ENCODE results near the gene JOSD1. TPM values are rescaled to one million over a fixed set of nuclear protein-coding genes. Genes with fewer than 3 reads are reported as not detected.

Gene JOSD1
- total RNA-seq, 1 experiment from 2014 or later = 19.2 TPM

GRCh38 chr22:38724926-38725571 lies 24.3 kb upstream of the JOSD1 start:
- peaks cover 44 to 94% (median 86%) of the 10 kb centered on the region in 3 experiments; a peak in 6 of 7 replicates for H3K36me3 Mint-ChIP-seq (ENCODE audit: insufficient read depth in 1 of 3, low read depth in 3 of 3)
- H4K5ac ChIP-seq (ENCODE audit: insufficient read length, low read depth, low read length) = no peak overlapping the region
- no peaks in the 10 kb centered on the region for H3K27me3 ChIP-seq (ENCODE audit: insufficient read depth, low read length)
- H3K9me3 ChIP-seq (ENCODE audit: control insufficient read depth, low read depth, low read length) = no peaks in the 10 kb centered on the region
- no peak overlapping the region for H4K8ac ChIP-seq (replicated peaks; ENCODE audit: insufficient read length, low read depth, low read length)
- no peak overlapping the region for H2AFZ ChIP-seq (ENCODE audit: low read length)
- peak; percentile 64 for TF ChIP-seq CTCF (conservative IDR thresholded peaks at IDR 0.05)
- H3K9me3 Mint-ChIP-seq = no peaks in the 10 kb centered on the region
- no peak overlapping the region for H3K4me2 ChIP-seq (ENCODE audit: insufficient read depth, insufficient read length, low read length)
- H3K23me2 ChIP-seq (ENCODE audit: insufficient read length, low read depth, low read length, poor library complexity, severe bottlenecking) = no peaks in the 10 kb centered on the region
- no peaks in the 10 kb centered on the region for H3K27me3 Mint-ChIP-seq (ENCODE audit: low read depth)
- no peaks in the 10 kb centered on the region for H3K79me2 ChIP-seq (ENCODE audit: insufficient read depth, low read length)
- no peak overlapping the region for H2BK5ac ChIP-seq (ENCODE audit: insufficient read length, low read length)
- H3K9ac ChIP-seq (ENCODE audit: extremely low read depth, insufficient read length, low read length) = no peak overlapping the region
- peak overlapping the region in 1 of 3 experiments; percentile 25; a peak in 1 of 7 replicates for H3K27ac Mint-ChIP-seq
- no peak overlapping the region for H2BK20ac ChIP-seq (ENCODE audit: low read depth, low read length, poor library complexity, severe bottlenecking)
- no peak overlapping the region for H3K27ac ChIP-seq (ENCODE audit: insufficient read length, low read depth, low read length)
- H3K4me1 ChIP-seq (ENCODE audit: insufficient read depth, low read length) = no peaks in the 10 kb centered on the region
- no peak overlapping the region for H2BK120ac ChIP-seq (ENCODE audit: low read depth, low read length, poor library complexity, severe bottlenecking)
- H3T11ph ChIP-seq (ENCODE audit: low read length) = no peak overlapping the region
- no peak overlapping the region for H4K91ac ChIP-seq (ENCODE audit: insufficient read length, low read depth, low read length)
- no peak overlapping the region for H2BK12ac ChIP-seq (ENCODE audit: insufficient read length, low read depth, low read length)
- no peak overlapping the region for H3K18ac ChIP-seq (ENCODE audit: insufficient read length, low read depth, low read length)
- no peak overlapping the region for H3K4me3 Mint-ChIP-seq
- no peak overlapping the region for H3K56ac ChIP-seq (ENCODE audit: insufficient read length, low read depth, low read length)
- H2BK15ac ChIP-seq (ENCODE audit: low read depth, low read length) = no peak overlapping the region
- H3K14ac ChIP-seq (ENCODE audit: insufficient read depth, low read length) = no peak overlapping the region
- H3K23ac ChIP-seq (ENCODE audit: insufficient read length, low read depth, low read length) = no peak overlapping the region
- no peak for DNase-seq
- no peaks in the 10 kb centered on the region for H3K79me1 ChIP-seq (ENCODE audit: insufficient read depth, low read depth, low read length, poor library complexity, severe bottlenecking)
- no peaks in the 10 kb centered on the region for H3K4me1 Mint-ChIP-seq
- no peak overlapping the region for H3K4ac ChIP-seq (ENCODE audit: low read depth, low read length)
- H4K20me1 ChIP-seq (ENCODE audit: control insufficient read depth, insufficient read depth, insufficient read length) = no peaks in the 10 kb centered on the region
- WGBS (ENCODE audit: extremely low coverage, insufficient read length, low lambda C conversion rate) = no CpG with 5 or more reads among the region's 3 CpGs
- H2AK5ac ChIP-seq (ENCODE audit: insufficient read length, low read length) = no peak overlapping the region
